ENCODE measurements around the gene CERS3. TPM values are rescaled to one million over a fixed set of nuclear protein-coding genes. Genes with fewer than 3 reads are reported as not detected.

The CERS3 gene
- total RNA-seq, 1 experiment from 2014 or later, result not detected

DNA sequence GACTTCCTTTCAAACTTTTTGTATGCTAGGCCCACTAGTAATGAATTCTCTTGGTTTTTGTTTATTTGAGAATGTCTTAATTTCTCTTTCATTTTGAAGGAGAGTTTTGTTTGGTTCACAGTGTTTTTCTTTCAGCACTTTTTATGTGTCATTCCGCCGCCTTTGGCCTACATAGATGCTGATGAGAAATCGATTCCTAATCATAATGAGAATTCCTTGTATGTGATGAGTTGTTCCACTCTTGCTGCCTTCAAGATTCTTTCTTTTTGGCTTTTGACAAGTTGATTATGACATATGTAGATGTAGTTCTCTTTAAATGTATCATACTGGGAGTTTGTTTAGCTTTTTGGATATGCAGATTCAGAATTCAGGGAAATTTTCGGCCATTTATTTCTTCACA, 35.5 kb downstream of the CERS3 start:
- DNase-seq (ENCODE audit: low spot score), result no peak
- H3K4me1 ChIP-seq (ENCODE audit: insufficient read depth, low read length, poor library complexity, severe bottlenecking), result no peaks in the 10 kb centered on the region
- BruUV-seq (replicated peaks), result no TSS peak
- no peaks in the 10 kb centered on the region for H3K36me3 ChIP-seq (ENCODE audit: insufficient read depth, low read length, poor library complexity, severe bottlenecking)
- H3K9me3 ChIP-seq (ENCODE audit: low read depth, low read length, poor library complexity, severe bottlenecking), result no peaks in the 10 kb centered on the region
- H3K27ac ChIP-seq (ENCODE audit: low read depth, low read length, poor library complexity, severe bottlenecking), result no peak overlapping the region
- no peak overlapping the region for H3K4me3 ChIP-seq (ENCODE audit: low read depth, low read length, poor library complexity, severe bottlenecking)
- TF ChIP-seq, protein P1, sequence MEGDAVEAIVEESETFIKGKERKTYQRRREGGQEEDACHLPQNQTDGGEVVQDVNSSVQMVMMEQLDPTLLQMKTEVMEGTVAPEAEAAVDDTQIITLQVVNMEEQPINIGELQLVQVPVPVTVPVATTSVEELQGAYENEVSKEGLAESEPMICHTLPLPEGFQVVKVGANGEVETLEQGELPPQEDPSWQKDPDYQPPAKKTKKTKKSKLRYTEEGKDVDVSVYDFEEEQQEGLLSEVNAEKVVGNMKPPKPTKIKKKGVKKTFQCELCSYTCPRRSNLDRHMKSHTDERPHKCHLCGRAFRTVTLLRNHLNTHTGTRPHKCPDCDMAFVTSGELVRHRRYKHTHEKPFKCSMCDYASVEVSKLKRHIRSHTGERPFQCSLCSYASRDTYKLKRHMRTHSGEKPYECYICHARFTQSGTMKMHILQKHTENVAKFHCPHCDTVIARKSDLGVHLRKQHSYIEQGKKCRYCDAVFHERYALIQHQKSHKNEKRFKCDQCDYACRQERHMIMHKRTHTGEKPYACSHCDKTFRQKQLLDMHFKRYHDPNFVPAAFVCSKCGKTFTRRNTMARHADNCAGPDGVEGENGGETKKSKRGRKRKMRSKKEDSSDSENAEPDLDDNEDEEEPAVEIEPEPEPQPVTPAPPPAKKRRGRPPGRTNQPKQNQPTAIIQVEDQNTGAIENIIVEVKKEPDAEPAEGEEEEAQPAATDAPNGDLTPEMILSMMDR (conservative IDR thresholded peaks at IDR 0.05; ENCODE audit: low read depth, low read length), result no peak
- TF ChIP-seq EZH2 (IDR thresholded peaks at IDR 0.05; ENCODE audit: borderline replicate concordance, low read depth, low read length, poor library complexity, severe bottlenecking), result no peak
- peaks cover 4% of the 10 kb centered on the region for H3K27me3 ChIP-seq (replicated peaks; ENCODE audit: insufficient read depth, low read depth, low read length, poor library complexity)
- intact Hi-C loops (cut with micrococcal nuclease; ENCODE audit: unreplicated experiment), result no loop called here
- POLR2A ChIA-PET (ENCODE audit: low non-redundant PET), result no interaction called here
- CTCF ChIA-PET, result no interaction called here

DNA sequence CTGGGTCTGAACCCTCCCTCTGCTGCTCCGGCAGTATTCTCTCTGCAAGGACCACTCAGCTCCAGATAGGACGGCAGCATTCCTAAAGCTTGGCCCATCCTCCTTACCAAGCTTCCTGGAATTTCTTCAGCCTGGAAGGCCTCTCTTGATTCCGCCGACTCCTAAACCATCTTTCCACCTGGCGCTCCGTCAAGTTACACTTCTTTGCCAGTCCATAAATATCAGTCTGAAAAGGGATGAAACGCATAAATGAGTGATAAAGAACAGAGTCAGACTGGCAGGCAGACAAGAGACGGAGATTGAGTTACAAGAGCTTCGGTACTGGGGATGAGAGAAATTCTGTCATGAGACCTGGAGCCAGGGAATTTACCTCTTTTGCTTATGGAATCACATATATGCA, 44.3 kb downstream of the CERS3 start:
- H3K27me3 ChIP-seq (replicated peaks; ENCODE audit: insufficient read depth, low read depth, low read length, poor library complexity), result no peaks in the 10 kb centered on the region
- BruUV-seq (replicated peaks), result no TSS peak
- H3K4me3 ChIP-seq (ENCODE audit: low read depth, low read length, poor library complexity, severe bottlenecking), result no peak overlapping the region
- ChIA-PET CTCF (no interaction called here), POLR2A (ENCODE audit: low non-redundant PET) (no interaction called here)
- H3K4me1 ChIP-seq (ENCODE audit: insufficient read depth, low read length, poor library complexity, severe bottlenecking), result no peaks in the 10 kb centered on the region
- H3K27ac ChIP-seq (ENCODE audit: low read depth, low read length, poor library complexity, severe bottlenecking), result no peak overlapping the region
- TF ChIP-seq, protein P1 (conservative IDR thresholded peaks at IDR 0.05; ENCODE audit: low read depth, low read length), result no peak
- no peak for TF ChIP-seq EZH2 (IDR thresholded peaks at IDR 0.05; ENCODE audit: borderline replicate concordance, low read depth, low read length, poor library complexity, severe bottlenecking)
- no peak for DNase-seq (ENCODE audit: low spot score)
- no peaks in the 10 kb centered on the region for H3K36me3 ChIP-seq (ENCODE audit: insufficient read depth, low read length, poor library complexity, severe bottlenecking)
- intact Hi-C loops (cut with micrococcal nuclease; ENCODE audit: unreplicated experiment), result no loop called here
- H3K9me3 ChIP-seq (ENCODE audit: low read depth, low read length, poor library complexity, severe bottlenecking), result no peaks in the 10 kb centered on the region

DNA sequence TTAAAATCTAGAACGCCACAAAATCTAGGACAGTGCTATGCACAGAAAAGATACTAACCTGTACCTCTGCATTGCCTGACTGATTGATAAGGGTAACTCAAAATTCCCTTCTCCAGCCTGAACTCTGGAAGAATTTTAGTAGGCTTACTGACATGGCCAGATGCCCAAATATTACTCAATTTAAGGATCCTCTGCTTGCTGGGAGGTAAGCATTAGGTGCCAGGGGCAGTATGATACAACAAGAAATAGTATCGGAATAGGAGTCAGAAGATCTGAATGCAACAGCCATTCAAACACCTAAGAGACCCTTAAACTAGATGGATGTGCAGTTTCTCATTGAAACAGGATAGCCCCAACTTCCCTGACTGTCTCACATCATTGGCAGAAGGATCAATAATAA, 45.4 kb downstream of the CERS3 start:
- no peak for DNase-seq (ENCODE audit: low spot score)
- Histone ChIP-seq H3K27me3 (replicated peaks; ENCODE audit: insufficient read depth, low read depth, low read length, poor library complexity) (no peaks in the 10 kb centered on the region), H3K9me3 (ENCODE audit: low read depth, low read length, poor library complexity, severe bottlenecking) (peaks cover 8% of the 10 kb centered on the region), H3K4me3 (ENCODE audit: low read depth, low read length, poor library complexity, severe bottlenecking) (no peak overlapping the region), H3K4me1 (ENCODE audit: insufficient read depth, low read length, poor library complexity, severe bottlenecking) (no peaks in the 10 kb centered on the region), H3K27ac (ENCODE audit: low read depth, low read length, poor library complexity, severe bottlenecking) (no peak overlapping the region), H3K36me3 (ENCODE audit: insufficient read depth, low read length, poor library complexity, severe bottlenecking) (no peaks in the 10 kb centered on the region)
- POLR2A ChIA-PET (ENCODE audit: low non-redundant PET), result no interaction called here
- intact Hi-C loops (cut with micrococcal nuclease; ENCODE audit: unreplicated experiment), result no loop called here
- no TSS peak for BruUV-seq (replicated peaks)
- TF ChIP-seq EZH2 (IDR thresholded peaks at IDR 0.05; ENCODE audit: borderline replicate concordance, low read depth, low read length, poor library complexity, severe bottlenecking), result no peak
- TF ChIP-seq, protein P1 (conservative IDR thresholded peaks at IDR 0.05; ENCODE audit: low read depth, low read length), result no peak
- CTCF ChIA-PET, result no interaction called here

Measured in A673 (cell line).